Gastrocnemius medialis (tissue), 4 donors: ENCODE results near the gene AXIN1. TPM values are rescaled to one million over a fixed set of nuclear protein-coding genes. Genes with fewer than 3 reads are reported as not detected.
"Not testable (repeated sequence)": the region's sequence is repeated elsewhere in the genome, so short reads cannot be mapped to it uniquely, and the experiment has no call there.

ENCODE experiments used
- ATAC-seq, 2 donors: fragments of 150-250 bp; one replicate each; pipeline ENCODE4 v1.9.1; 2016
- DNase-seq, 2 donors: peaks; one replicate each; pipeline ENCODE4 v3.0.0-alpha.2; 2019
- H3K27ac ChIP-seq, 4 donors: fragments of 200-600 bp; sonication (generic); 1 replicate in 1 of 4; 2 replicates in 3 of 4; pipeline ENCODE4 v1.5.1; 2016 to 2018; ENCODE audit warnings: mild to moderate bottlenecking in 2 of 4, moderate library complexity in 1 of 4
- H3K27me3 ChIP-seq, 3 donors: fragments of 200-600 bp; sonication (generic) in 2 of 3; 1 replicate in 1 of 3; 2 replicates in 2 of 3; pipeline versions ENCODE4 v1.5.1 to v1.6.0; 2016 to 2019; ENCODE audit warnings: mild to moderate bottlenecking in 1 of 3, moderate library complexity in 1 of 3
- H3K36me3 ChIP-seq, 2 donors: fragments of 200-600 bp; sonication (generic) in 1 of 2; one replicate each; pipeline ENCODE4 v1.5.1; 2017 to 2018
- H3K4me1 ChIP-seq, 2 donors: fragments of 200-600 bp; sonication (generic) in 1 of 2; one replicate each; pipeline ENCODE4 v1.5.1; 2016 to 2017; ENCODE audit warnings: mild to moderate bottlenecking in 2 of 2
- H3K4me3 ChIP-seq, 4 donors: fragments of 200-600 bp; sonication (generic) in 3 of 4; 1 replicate in 1 of 4; 2 replicates in 3 of 4; pipeline ENCODE4 v1.5.1; 2016 to 2019; ENCODE audit warnings: mild to moderate bottlenecking in 2 of 4
- H3K9me3 ChIP-seq, 3 donors: fragments of 200-600 bp; sonication (generic) in 2 of 3; 1 replicate in 1 of 3; 2 replicates in 2 of 3; pipeline ENCODE4 v1.5.1; 2016 to 2019
- POLR2A ChIP-seq, 2 donors: fragments of 450-650 bp; IDR thresholded peaks; one replicate each; pipeline ENCODE4 v1.6.1; 2017; ENCODE audit warnings: antibody characterized with exemption in 2 of 2, mild to moderate bottlenecking in 2 of 2, moderate library complexity in 2 of 2
- in situ Hi-C, 4 donors: fragments of 200-750 bp; cut with MboI; loops; one replicate each; pipeline versions ENCODE4 v1.15.0 to v1.8.0; 2017; ENCODE audit warnings: low sequenced_read_pairs in 4 of 4
- intact Hi-C: fragments of 100-400 bp; cut with DNase I; formaldehyde crosslinking; loops from one replicate; pipeline ENCODE4 v1.15.1; 2023; ENCODE audit warnings: low total_unique reads
- total RNA-seq, 4 donors: library from RNA; depleted of rRNA; stranded (reverse); fragments of >200 nt; gene quantifications; one replicate each; pipeline versions ENCODE4 v1.1.0 to v1.2.3, GENCODE V29; 2016
- TF ChIP-seq, protein P1 (sequence below), 5 experiments: fragments of 450-650 bp in 3 of 5; fragments of 200-600 bp in 2 of 5; sonication (generic) in 2 of 5; IDR thresholded peaks in 4 of 5; conservative IDR thresholded peaks in 1 of 5; 1 replicate in 4 of 5; 2 replicates in 1 of 5; pipeline ENCODE4 v1.5.1; 2016 to 2019; ENCODE audit warnings: antibody characterized with exemption in 5 of 5, mild to moderate bottlenecking in 3 of 5, moderate library complexity in 3 of 5

AXIN1 gene
- total RNA-seq, 4 donors from 2014 or later, result 27.1 to 41.9 (median 32.7) TPM

DNA sequence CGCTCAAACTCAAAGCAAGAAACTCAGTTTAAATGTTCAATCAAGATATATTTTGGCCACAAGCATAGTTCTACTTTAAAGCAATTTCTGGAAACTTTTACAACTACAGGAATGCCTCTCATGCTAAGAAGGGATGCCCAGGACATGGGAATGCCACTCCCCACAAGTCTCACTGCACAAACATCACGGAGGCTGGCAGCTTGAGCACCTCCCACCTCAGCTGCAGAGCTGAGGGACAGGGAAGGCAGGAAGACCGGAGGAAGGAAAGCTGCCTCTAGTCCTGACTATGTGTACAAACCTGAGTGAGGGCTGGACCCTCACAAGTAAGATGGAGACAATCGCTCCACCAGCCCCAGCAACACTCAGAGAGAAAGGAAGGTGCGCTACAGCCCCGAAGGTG is 5.3 kb downstream of the AXIN1 start:
- DNase-seq, result no peak
- Histone ChIP-seq H3K36me3 (peaks cover 0 to 14% of the 10 kb centered on the region in 2 donors), H3K27me3 (no peaks in the 10 kb centered on the region), H3K4me1 (peaks cover 7 to 11% of the 10 kb centered on the region in 2 donors), H3K9me3 (no peaks in the 10 kb centered on the region), H3K4me3 (no peak overlapping the region), H3K27ac (no peak overlapping the region)
- no peak for TF ChIP-seq POLR2A (IDR thresholded peaks at IDR 0.05)
- TF ChIP-seq, protein P1, sequence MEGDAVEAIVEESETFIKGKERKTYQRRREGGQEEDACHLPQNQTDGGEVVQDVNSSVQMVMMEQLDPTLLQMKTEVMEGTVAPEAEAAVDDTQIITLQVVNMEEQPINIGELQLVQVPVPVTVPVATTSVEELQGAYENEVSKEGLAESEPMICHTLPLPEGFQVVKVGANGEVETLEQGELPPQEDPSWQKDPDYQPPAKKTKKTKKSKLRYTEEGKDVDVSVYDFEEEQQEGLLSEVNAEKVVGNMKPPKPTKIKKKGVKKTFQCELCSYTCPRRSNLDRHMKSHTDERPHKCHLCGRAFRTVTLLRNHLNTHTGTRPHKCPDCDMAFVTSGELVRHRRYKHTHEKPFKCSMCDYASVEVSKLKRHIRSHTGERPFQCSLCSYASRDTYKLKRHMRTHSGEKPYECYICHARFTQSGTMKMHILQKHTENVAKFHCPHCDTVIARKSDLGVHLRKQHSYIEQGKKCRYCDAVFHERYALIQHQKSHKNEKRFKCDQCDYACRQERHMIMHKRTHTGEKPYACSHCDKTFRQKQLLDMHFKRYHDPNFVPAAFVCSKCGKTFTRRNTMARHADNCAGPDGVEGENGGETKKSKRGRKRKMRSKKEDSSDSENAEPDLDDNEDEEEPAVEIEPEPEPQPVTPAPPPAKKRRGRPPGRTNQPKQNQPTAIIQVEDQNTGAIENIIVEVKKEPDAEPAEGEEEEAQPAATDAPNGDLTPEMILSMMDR (IDR thresholded peaks at IDR 0.05 in 4 of 5, conservative IDR thresholded peaks at IDR 0.05 in 1 of 5), result no peak
- in situ Hi-C loops, result no loop called here
- intact Hi-C loops, result no loop called here
- ATAC-seq, result no peak

DNA sequence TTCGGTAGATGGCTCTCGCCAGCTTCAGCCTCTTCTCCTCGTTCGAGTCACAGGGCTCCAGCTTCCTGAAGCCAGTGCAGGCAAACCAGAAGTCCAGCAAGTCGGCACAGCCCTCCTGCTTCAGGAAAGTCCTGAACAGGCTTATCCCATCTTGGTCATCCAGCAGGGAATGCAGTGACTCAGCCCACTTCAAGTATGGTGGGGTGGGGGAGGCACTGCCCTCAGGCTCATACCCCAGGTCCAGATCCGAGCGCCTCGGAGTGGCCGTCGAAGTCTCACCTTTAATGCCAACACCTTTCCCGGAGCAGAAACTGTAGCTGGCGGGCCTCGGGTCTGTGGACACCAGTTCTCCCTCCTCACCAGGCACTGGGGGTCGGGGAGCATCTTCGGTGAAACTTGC is 5.9 kb downstream of the AXIN1 start:
- no peak overlapping the region for H3K27ac ChIP-seq
- no peak for DNase-seq
- in situ Hi-C loops, result no loop called here
- H3K27me3 ChIP-seq, result no peaks in the 10 kb centered on the region
- TF ChIP-seq POLR2A (IDR thresholded peaks at IDR 0.05), result no peak
- TF ChIP-seq, protein P1 (IDR thresholded peaks at IDR 0.05 in 4 of 5, conservative IDR thresholded peaks at IDR 0.05 in 1 of 5), result no peak
- H3K9me3 ChIP-seq, result no peaks in the 10 kb centered on the region
- ATAC-seq, result no peak
- no peak overlapping the region for H3K4me3 ChIP-seq
- intact Hi-C loops, result no loop called here
- H3K36me3 ChIP-seq, result peaks cover 0 to 14% of the 10 kb centered on the region in 2 donors
- H3K4me1 ChIP-seq, result peaks cover 7 to 8% of the 10 kb centered on the region in 2 donors

DNA sequence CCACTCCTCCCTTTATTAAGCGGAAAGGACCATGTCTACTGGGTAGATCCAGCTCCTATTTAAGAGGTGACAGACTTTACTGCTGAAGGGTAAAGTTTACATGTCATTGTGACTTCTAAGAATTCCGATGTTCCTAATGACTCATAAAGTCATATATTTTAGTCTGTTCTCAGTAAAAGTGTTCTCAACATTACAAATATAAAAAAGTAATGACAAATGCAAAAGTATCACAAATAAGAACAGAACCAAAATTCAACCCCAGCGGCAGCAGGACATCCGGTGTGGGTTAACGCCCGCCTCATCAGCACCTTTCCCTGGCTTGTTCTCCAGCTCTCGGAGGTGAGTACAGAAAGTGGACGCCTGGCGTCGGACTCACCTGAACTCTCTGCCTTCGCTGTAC is 6.8 kb downstream of the AXIN1 start:
- in situ Hi-C loops, result no loop called here

DNA sequence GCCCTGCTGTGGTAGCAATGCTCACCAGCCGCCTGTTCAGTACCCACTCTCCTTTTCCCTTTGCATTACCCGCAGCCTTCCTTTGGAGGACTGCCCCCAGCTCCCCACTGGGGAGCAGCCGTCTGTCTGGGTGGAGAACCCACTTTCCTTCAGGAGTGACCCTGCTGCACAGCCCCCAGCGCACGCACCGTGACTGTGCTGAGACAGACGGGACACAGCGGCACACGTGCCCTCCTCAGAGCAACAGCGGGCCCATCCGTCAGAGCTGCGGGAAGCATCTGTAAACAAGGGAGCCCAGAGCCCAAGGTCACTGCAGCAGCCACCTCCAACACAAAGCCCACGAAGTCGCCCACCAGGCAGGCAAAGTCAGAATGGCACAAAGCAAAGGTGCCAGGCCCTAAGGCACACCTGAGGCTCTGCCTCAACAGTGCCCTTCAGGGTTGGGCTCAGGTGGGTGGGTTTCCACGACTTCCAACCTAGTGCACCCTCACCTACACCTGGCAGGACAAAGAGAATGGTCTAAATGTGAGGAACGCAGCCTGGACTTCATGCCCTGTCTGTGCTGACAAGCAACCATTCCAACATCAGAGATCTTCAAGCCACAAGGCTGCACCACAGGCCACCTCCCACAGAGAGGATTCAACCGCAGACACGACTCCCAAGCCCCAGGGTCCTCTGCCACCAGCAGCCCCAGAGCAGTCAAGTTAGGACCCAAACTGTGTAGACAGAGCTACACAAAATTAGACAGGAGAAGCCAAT is 9.9 kb downstream of the AXIN1 start:
- Histone ChIP-seq H3K27ac (no peak overlapping the region), H3K36me3 (peaks cover 0 to 14% of the 10 kb centered on the region in 2 donors), H3K9me3 (no peaks in the 10 kb centered on the region), H3K27me3 (no peaks in the 10 kb centered on the region), H3K4me3 (no peak overlapping the region), H3K4me1 (peaks cover 0 to 3% of the 10 kb centered on the region in 2 donors)
- in situ Hi-C loops (no loop called here), intact Hi-C loops (no loop called here)
- ATAC-seq (no peak), DNase-seq (no peak)
- TF ChIP-seq, protein P1 (IDR thresholded peaks at IDR 0.05 in 4 of 5, conservative IDR thresholded peaks at IDR 0.05 in 1 of 5), result no peak
- TF ChIP-seq POLR2A (IDR thresholded peaks at IDR 0.05), result no peak

More for the DNA sequence above, 6.8 kb downstream of the AXIN1 start:
- peaks cover 0 to 14% of the 10 kb centered on the region in 2 donors for H3K36me3 ChIP-seq
- no peaks in the 10 kb centered on the region for H3K4me1 ChIP-seq
- no peak overlapping the region for H3K27ac ChIP-seq
- H3K27me3 ChIP-seq, result no peaks in the 10 kb centered on the region
- no peaks in the 10 kb centered on the region for H3K9me3 ChIP-seq
- intact Hi-C loops, result no loop called here
- no peak for TF ChIP-seq POLR2A (IDR thresholded peaks at IDR 0.05)
- TF ChIP-seq, protein P1 (IDR thresholded peaks at IDR 0.05 in 4 of 5, conservative IDR thresholded peaks at IDR 0.05 in 1 of 5), result no peak
- ATAC-seq (no peak), DNase-seq (no peak)
- no peak overlapping the region for H3K4me3 ChIP-seq

DNA sequence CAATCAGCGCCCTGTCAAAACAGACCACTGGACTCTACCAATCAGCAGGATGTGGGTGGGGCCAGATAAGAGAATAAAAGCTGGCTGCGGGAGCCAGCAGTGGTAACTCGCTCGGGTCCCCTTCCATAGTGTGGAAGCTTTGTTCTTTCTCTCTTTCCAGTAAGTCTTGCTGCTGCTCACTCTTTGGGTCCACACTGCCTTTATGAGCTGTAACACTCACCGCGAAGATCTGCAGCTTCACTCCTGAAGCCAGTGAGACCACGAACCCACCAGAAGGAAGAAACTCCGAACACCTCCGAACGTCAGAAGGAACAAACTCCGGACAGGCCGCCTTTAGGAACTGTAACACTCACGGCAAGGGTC is 10.6 kb downstream of the AXIN1 start:
- H3K27me3 ChIP-seq, H3K4me3 ChIP-seq, H3K4me1 ChIP-seq, in situ Hi-C loops, ATAC-seq, DNase-seq, H3K9me3 ChIP-seq, H3K27ac ChIP-seq, intact Hi-C loops: not testable (repeated sequence)
- H3K36me3 ChIP-seq, result peaks cover 0 to 14% of the 10 kb centered on the region in 2 donors

DNA sequence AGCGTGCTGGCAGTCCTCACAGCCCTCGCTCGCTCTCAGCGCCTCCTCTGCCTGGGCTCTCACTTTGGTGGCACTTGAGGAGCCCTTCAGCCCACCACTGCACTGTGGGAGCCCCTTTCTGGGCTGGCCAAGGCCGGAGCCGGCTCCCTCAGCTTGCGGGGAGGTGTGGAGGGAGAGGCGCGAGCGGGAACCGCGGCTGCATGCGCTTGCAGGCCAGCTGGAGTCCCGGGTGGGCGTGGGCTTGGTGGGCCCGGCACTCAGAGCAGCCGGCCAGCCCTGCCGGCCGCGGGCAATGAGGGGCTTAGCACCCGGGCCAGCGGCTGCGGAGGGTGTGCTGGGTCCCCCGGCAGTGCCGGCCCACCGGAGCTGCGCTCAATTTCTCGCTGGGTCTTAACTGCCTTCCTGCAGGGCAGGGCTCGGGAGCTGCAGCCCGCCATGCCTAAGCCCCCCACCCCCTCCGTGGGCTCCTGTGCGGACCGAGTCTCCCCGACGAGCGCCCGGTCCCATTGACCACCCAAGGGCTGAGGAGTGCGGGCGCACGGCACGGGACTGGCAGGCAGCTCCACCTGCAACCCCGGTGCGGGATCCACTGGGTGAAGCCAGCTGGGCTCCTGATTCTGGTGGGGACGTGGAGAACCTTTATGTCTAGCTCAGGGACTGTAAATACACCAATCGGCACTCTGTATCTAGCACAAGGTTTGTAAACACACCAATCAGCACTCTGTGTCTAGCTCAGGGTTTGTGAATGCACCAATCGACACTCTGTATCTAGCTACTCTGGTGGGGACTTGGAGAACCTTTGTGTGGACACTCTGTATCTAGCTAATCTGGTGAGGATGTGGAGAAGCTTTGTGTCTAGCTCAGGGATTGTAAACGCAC is 11.2 kb downstream of the AXIN1 start:
- H3K4me1 ChIP-seq, ATAC-seq, H3K9me3 ChIP-seq, H3K4me3 ChIP-seq, DNase-seq, H3K27me3 ChIP-seq, H3K27ac ChIP-seq, in situ Hi-C loops, intact Hi-C loops: not testable (repeated sequence)
- H3K36me3 ChIP-seq, result peaks cover 0 to 14% of the 10 kb centered on the region in 2 donors
